HUDEP-2 (cell line): Measurements from ENCODE around the gene CEP68.
"Not testable (repeated sequence)": the region's sequence is repeated elsewhere in the genome, so short reads cannot be mapped to it uniquely, and the experiment has no call there.

Experiments used
- DNase-seq, 76 experiments: peaks; one replicate each; lab custom pipeline; 2025; ENCODE audit not compliant: unreplicated experiment in 76 of 76; lab: John Stamatoyannopoulos, UW

Gene CEP68

DNA sequence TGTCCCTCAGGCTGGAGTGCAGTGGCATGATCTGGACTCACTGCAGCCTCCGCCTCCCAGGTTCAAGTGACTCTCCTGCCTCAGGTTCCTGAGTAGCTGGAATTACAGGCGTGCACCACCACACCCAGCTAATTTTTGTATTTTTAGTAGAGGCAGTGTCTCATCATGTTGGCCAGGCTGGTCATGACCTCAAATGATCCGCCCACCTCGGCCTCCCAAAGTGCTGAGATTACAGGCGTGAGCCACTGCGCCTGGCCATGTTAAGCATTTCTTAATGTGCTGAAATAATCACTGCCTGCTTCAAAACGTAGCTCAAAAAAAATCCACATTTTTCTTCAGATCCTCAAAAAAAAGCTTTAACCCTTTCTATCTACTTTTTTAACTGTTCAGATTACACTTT lies 69.2 kb downstream of the CEP68 start:
- DNase-seq, result peak in 3 of 76 experiments; percentile 1 to 5 (median 5)

DNA sequence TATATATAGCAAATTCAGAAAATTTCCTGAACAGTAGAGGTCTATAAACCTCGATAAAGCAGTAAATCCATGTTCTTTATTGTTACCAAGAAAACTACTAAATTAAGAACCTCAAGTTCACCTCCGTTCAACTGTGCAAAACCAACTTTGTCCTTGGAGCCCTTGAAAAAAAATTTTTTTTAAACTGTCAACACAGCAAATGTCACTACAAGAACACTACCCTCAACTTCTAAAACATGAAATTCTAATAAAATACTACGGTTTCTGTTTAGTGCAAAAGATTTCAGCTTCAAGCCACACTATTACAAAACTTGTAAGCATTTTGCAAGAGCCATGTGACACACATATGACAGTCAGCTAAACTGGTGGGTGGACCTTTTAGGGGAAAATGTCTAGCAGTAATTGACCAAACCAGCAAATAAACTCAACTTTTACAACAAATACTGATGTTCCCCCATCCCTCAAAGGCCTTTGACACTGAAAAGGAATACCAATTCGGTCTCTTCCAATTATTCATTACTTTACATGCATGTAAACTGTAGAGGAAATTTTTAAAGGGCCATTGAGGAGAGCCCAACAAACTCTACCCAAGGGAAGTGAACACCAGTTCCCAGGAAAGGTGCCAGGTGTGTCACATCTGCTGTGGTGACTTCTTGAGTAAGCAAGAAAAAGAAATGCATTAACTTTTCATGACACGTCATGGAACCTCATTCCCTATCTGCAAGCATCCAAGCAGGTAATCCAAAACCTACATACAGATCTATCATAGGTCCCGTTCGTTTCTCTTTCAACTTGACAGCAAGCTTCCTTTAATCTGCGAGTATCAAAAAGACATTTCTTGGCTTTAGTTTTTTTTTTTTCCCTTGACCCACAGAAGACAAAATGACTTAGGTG lies 72.3 kb downstream of the CEP68 start:
- peak in 1 of 76 experiments; percentile 16 for DNase-seq

DNA sequence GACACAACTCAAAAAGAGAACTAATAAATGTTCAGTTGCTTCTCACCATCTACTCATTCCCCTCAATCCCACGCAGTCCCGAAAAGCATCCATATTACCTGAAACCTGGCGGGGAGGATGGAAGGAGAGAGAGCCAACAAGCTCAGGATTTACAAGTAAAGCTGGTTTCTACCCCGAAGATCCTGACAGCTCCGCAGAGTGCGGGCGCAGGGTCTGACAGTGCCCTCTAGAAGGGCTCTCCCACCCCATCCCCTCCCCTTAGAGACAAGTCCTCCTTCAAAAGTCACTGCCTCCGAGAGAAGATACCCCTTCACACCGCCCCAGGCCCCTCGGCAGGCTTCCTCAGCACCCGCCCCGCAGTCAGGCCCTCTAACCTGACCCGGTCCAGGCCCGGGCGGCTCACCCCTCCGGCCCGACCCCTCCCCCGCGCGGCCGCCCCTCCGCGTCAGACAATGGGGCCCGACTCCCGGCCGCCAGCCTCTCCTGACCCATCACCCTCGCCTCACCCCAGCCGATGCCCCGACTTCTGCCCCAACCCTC lies 73.1 kb downstream of the CEP68 start:
- DNase-seq, result peak in 13 of 76 experiments; percentile 9 to 50 (median 32)

DNA sequence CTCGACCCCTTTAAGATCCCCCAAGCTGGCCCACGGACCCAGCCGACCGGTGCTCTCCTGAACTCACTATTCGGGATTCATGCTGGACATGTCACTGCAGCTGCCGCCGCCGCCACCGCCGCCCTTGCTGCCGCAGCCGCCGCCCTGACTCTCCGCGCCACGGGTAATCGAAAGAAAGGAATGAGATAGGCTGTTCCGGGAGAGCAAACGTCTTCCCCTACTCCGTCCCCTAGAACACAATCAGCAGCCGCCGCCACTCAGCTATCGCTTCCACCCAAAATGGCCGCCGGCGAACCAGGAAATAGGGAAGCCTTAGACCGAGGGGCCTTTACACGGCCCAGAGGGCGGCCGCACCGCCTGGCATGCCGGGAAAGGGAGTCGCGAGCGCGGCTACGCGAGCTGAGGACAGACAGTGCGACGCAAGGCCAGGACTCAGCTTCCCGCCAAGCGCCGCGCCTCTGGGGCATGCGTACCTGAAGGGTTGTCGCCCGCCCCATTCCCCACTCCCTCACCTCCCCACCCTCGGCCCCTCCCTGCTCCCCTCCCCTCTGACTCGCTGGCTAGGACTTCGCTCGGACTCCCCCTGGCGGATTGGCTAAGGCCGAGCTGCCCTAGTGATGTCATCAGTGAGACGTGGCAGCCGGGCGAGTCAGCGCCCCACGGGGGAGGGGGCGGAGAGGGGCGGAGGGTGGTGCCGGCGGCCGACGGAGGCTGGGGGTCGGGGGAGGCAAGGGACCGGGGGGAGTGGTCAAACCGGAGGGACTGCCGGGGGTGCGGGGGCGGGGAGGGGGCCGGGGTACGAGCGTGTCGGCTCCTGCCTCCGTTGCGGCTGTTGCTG lies 73.8 kb downstream of the CEP68 start, which contains the start of gene RAB1A:
Gene RAB1A, minus strand, starts transcription at position 281 of the 838 bp plus-strand sequence. Its CDS starts 191 bp downstream, at position 90.
- DNase-seq, result peak; percentile 40 to 99 (median 98)

DNA sequence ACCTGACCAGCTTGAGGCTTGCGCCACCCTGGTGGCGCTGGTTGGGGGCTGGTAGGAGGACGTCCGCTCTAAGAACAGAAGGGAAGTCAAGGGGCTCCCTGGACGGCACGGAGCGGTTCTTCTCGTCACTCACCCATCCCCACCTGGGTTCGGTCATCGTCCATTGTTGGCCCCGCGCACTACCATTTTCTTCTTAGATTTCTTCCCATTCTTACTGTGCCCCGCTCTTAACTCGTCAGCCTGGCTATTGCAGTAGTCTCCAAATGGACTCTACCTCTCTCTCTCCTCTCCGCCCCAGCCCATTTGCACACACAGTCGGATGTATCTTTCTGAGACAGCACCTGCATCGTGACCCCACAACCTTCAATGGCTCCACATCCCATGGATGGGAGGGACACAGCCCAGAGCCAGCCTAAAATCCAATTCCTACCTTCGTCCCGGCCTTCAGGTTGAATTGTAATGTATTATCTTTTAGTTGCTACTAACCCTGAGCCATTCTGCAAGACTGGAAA lies 74.5 kb downstream of the CEP68 start:
- DNase-seq, result peak in 6 of 76 experiments; percentile 38 to 54 (median 45)

DNA sequence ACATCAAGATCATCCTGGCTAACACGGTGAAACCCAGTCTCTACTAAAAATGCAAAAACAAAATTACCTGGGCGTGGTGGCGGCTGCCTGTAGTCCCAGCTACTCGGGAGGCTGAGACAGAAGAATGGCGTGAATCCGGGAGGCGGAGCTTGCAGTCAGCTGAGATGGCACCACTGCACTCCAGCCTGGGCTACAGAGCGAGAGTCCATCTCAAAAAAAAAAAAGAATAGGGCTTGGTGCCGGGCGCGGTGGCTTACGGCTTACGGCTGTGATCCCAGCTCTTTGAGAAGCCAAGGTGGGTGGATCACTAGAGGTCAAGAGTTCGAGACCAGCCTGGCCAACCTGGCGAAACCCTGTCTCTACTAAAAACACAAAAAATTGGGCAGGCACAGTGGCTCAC lies 76.7 kb downstream of the CEP68 start:
- not testable (repeated sequence) for DNase-seq

DNA sequence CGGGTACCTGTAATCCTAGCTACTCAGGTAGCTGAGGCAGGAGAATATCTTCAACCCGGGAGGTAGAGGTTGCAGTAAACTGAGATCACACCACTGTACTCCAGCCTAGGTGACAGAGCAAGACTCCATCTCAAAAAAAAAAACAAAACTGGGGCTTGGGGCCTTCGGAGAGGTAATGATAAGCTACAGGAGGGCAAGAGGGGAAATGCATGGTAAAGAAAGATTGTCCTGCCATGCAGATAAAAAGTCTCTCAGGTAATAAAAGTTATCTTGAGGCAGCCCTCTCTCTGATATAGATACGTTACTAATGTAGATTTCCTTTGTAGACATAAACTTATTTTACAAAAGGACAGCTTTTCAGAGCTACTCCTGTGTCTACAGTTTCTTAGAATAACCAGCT lies 77.4 kb downstream of the CEP68 start:
- no peak for DNase-seq

DNA sequence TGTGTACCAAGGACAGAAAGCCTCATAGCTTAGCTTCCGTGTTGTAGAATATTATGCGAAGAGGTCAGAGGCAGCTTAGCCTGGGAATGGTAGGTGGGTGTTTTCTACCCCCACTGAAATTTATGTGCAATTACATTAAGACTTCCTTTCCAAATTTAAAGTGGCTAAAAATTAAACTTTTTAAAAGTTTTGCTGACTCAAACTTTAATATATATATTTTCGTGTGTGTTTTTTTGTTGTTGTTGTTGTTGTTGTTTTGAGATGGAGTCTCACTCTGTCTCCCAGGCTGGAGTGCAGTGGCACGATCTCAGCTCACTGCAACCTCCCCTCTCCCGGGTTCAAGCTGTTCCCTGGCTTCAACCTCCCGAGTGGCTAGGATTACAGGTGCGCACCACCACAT lies 77.9 kb downstream of the CEP68 start:
- no peak for DNase-seq

DNA sequence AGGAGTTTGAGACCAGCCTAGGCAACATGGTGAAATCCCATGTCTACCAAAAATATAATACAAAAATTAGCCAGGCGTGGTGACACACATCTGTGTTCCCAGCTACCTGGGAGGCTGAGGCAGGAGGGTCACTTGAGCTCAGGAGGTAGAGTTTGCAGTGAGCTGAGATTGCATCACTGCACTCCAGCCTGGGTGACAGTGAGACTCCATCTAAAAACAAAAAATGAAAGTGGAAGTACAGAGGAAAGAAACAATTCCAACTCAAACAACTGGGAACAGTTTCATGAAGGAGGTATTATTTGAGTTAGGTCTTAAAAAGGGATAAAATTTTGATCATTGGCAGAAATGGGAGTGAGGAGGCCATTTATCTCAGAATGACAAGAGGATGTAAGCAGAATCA lies 80.0 kb downstream of the CEP68 start:
- DNase-seq, result no peak
